NCI-H2171 treated with DMSO at 0.1 percent for 48 hours (cell line): Measurements from ENCODE around the gene ZBTB44.

Experiments
- DNase-seq: peaks from one replicate; lab custom pipeline; 2025; lab: John Stamatoyannopoulos, UW

ZBTB44 gene

GRCh38 chr11:130213979-130214281 lies 100.8 kb downstream of the ZBTB44 start:
- no peak for DNase-seq

- DNase-seq: peak; percentile 33
Measured at GRCh38 chr11:130213143-130213978, 101.4 kb downstream of the ZBTB44 start.

GRCh38 chr11:130212431-130212961 lies 102.2 kb downstream of the ZBTB44 start:
- no peak for DNase-seq

GRCh38 chr11:130211781-130212401 lies 102.8 kb downstream of the ZBTB44 start:
- no peak for DNase-seq

GRCh38 chr11:130211144-130211543 lies 103.6 kb downstream of the ZBTB44 start:
- DNase-seq: no peak

- no peak for DNase-seq
Measured at GRCh38 chr11:130209954-130210854, 104.5 kb downstream of the ZBTB44 start.

GRCh38 chr11:130209128-130209932 lies 105.4 kb downstream of the ZBTB44 start:
- no peak for DNase-seq

- DNase-seq: no peak
Measured at GRCh38 chr11:130208241-130209127, 106.2 kb downstream of the ZBTB44 start.

GRCh38 chr11:130206141-130206540 lies 108.6 kb downstream of the ZBTB44 start:
- no peak for DNase-seq

GRCh38 chr11:130204703-130205095 lies 110.0 kb downstream of the ZBTB44 start:
- no peak for DNase-seq

GRCh38 chr11:130203766-130204702 lies 110.7 kb downstream of the ZBTB44 start:
- no peak for DNase-seq

- no peak for DNase-seq
Measured at GRCh38 chr11:130202818-130203689, 111.7 kb downstream of the ZBTB44 start.

- DNase-seq: no peak
Measured at GRCh38 chr11:130202009-130202817, 112.5 kb downstream of the ZBTB44 start.

GRCh38 chr11:130201026-130201425 lies 113.7 kb downstream of the ZBTB44 start:
- no peak for DNase-seq

GRCh38 chr11:130199792-130200191 lies 114.9 kb downstream of the ZBTB44 start:
- DNase-seq: no peak

GRCh38 chr11:130198964-130199363 lies 115.8 kb downstream of the ZBTB44 start:
- no peak for DNase-seq

GRCh38 chr11:130198292-130198691 lies 116.4 kb downstream of the ZBTB44 start:
- DNase-seq: no peak
